GM04503 (cell line): Measurements from ENCODE around the gene HLA-DMA.
"Not testable (repeated sequence)": the region's sequence is repeated elsewhere in the genome, so short reads cannot be mapped to it uniquely, and the experiment has no call there.

Experiments
- DNase-seq: peaks from one replicate; pipeline ENCODE4 v3.0.0-alpha.2; 2012; ENCODE audit warnings: low read depth

The HLA-DMA gene

GRCh38 chr6:32954986-32955802 lies 2.3 kb upstream of the HLA-DMA start:
- DNase-seq: no peak

DNA sequence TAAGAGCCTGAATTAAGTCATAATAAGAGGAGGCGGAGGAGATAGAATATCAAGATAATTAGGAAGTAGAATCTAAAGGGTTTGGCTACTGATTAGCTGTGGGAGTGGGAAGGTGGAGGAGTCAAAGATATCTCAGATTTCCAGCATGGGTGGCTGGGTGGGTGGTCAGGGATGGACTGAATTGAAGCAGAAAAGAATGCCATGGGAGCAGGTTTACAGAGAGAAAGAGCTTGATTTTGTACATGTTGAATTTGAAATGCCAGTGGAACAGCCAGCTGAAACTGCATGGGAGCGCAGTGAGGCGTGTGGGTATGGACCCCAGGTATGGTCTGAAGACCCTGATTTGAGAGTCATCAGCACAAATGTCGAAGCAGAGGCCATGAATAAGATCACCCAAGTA lies 1.4 kb upstream of the HLA-DMA start:
- DNase-seq: no peak

- DNase-seq: no peak
Observed at GRCh38 chr6:32953775-32954174, 878 bp upstream of the HLA-DMA start.

DNA sequence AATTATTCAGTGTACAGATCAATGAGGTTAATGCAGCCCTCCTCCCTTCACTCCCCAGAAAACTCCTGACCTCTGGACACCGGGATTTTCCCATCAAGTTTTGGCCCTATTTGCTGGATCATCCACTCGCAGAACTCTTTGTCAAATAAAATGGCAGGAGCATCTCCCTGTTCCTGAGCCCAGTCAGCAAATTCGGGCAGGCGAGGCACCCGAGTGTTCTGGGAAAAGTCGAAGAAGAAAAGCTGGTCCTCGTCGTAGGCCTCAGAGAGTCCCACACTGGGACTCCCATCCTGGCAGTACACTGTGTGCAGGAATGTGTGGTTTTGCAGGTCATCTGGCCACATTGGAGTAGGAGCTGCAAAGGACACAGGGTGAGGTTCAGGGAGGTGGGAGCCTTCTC lies 2.4 kb downstream of the HLA-DMA start:
- DNase-seq: no peak

DNA sequence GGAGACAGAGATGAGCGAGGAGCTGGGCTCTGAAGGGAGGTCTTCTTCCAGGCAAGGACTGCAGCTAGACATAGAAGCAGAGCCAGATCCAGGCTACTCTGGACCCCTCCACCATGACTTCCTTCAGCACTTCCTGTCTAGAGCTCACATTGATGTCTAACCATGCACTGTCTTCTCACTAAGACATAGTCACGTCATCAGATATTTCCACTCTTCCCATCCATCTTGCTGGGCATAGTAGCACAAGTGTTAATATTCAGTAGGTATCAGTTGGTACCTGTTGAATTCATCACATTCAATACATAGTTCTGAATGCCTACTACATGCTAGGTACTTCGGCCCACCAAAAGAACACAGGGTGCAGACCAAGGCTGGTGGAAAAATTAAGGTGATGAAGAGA lies 2.9 kb downstream of the HLA-DMA start:
- no peak for DNase-seq

DNA sequence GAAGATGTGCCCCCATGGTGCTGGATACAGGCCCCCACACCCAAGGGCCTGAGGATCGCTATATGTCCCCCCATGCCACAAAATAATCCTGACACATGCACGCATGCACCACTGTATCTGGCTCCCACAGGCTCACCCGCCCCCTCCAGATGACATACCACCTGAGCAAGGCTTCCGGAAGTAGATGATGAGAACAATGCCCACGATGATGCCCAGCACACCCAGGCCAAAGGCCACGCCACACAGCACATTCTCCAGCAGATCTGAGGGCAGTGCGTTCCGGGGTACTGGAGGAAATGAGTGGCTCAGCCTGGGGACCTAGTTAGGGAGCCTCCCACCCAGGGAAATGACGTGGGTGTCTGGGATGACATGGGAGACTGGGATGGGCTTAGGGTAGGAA lies 3.8 kb downstream of the HLA-DMA start:
- DNase-seq: no peak

- DNase-seq: no peak
Observed at GRCh38 chr6:32947552-32948465, 5.1 kb downstream of the HLA-DMA start.

DNA sequence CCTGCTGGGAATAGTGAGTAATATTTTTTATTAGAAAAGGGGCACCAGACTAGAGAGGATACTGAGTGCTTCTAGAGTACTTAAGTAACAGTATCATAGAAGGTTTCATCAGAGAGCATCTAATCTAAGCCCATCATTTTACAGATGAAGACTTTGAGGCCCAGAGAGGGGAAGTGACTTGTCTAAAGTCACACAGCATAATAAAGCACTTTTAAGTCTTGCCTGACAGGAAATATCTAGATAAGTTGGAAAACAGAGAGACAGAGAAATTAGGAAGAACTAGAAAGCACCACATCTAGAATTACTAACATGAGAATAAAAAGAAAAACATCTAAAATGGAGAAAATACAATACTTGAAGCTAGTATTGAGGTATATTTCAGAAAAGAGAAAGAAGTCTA lies 6.0 kb downstream of the HLA-DMA start:
- no peak for DNase-seq

GRCh38 chr6:32945953-32946352 lies 6.9 kb downstream of the HLA-DMA start:
- no peak for DNase-seq

DNA sequence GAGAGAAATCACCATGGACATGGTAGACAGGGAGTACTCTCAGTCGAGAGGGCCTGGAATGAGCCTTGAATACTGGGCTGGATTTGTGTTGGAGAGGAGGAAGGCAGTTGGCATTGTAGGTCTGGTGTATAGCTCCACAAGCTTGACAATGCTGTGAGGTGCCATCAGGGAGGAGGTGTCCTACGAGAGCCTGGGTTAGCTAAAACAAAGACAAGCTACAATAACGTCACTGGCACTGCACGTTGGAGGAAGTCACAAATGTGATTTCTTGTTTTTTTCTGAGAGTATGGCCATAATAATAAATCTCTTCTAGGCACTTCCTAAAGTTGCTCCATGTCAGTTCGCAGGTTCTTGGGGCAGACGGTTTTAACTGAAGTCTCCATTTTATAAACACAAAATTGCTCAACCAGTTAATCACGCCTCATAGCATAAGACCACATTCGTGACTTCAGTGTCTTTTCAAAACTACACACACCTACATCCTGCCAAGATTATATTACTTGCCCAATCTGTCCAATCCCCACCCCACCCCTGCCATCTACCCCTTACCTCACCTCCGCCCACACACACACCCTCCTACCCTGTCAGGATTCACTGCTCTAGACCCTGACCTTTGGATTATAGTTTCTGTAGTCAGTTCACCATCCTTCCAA lies 7.7 kb downstream of the HLA-DMA start:
- no peak for DNase-seq

DNA sequence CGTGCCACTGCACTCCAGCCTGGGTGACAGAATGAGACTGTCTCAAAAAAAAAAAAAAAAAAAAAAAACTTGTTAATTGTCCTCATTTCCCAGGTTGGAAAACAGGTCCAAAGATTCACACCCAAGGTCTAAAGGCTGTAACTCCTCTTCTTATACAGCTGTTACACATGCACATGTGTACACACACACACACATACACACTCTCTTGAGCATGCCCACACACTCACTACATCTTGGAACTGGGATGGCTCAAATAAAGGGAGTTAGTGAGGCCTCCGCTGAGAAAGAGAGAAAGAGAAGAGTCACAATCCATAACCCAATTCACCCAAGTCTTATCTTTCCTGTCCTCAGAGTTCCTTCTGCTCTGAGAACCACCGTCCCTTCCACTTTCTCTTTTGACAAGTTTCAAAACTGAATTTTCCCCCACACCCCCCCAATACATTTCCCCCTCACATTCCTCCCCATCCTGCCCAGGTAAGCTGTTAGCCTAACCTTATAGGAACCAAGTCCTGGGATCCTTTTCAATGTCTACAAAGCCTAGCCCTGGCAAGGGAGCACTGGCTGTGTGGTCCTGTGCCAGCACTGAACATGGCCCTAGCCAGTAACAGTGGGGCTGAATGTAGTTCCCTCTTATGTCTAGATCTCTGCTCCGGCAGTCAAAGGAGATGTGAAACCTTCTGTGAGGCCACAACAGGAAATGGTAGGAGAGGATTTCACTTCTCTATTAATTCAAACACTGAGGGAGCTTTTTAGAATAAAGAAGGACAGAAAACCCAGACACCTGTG lies 8.8 kb downstream of the HLA-DMA start:
- no peak for DNase-seq

GRCh38 chr6:32942555-32943123 lies 10.3 kb downstream of the HLA-DMA start:
- not testable (repeated sequence) for DNase-seq

GRCh38 chr6:32941214-32941768 lies 11.6 kb downstream of the HLA-DMA start:
- no peak for DNase-seq

DNA sequence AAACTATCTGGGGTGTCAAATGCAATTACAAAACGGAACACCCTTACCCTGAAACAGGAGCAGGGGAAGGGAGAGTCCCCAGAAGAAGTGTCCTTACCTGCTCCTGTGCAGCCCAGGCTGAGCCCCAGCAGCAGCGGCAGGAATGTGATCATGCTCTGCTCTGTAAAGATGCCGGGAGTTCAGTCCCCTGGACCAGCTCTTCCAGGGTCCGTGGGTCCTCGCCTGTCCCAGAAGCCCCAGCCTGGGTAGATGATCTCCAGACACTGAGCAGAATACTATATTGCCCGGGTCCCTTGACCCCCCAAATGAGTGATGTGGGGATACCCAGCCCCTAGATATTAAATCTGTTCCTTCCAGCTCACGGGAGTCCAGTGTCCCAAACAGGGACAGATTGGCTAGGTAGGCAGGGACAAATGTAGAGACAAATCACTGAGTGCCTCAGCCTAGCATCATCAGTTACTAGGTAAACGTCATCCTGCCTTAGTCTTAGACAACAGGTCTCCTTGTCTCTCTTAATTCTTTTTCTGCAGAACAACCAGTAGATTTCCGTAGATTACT lies 12.2 kb downstream of the HLA-DMA start, which contains the start of gene HLA-DMB:
TSS of gene HLA-DMB (minus strand) at position 373 of the 558 bp plus-strand sequence. CDS start at position 152, 221 bp downstream.
- DNase-seq: no peak

DNA sequence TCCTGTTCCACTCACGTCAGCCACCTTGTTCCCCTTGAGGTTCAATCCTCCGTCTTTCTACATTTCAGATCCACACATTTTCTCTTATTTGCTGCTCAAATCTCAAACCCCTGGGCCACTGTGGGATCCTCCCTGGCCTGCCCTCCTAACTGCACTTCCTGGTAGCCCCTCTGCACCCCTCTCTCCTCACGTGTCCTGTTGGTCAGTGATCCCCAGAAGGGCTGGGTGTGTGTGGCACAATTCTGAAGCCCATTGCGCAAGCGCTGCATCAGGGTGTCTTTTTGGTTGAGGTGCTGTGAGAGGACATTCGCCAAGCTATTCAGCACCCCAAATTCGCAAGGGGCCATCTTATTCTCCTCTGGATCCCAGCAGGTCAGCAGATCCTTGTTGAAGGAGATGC lies 14.4 kb downstream of the HLA-DMA start:
- no peak for DNase-seq

DNA sequence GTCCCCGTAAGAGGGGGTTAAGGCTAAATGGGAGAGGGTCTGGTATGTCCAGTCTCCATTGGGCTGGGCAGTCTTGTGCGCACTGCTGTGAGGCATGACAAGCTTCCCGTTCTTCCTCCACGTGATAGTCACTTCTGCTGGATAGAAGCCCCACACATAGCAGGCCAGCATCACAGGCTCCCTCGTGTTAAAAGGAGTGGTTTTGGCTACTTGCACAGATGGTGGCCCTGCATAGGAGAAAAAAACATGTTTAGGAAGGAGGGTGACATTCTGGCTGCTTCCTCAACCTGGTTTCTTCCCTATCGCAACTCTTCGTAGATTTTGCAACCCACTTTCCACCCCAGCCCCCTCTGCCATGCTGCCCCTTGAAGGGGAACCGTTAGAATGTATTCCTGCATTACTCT lies 15.7 kb downstream of the HLA-DMA start:
- no peak for DNase-seq

DNA sequence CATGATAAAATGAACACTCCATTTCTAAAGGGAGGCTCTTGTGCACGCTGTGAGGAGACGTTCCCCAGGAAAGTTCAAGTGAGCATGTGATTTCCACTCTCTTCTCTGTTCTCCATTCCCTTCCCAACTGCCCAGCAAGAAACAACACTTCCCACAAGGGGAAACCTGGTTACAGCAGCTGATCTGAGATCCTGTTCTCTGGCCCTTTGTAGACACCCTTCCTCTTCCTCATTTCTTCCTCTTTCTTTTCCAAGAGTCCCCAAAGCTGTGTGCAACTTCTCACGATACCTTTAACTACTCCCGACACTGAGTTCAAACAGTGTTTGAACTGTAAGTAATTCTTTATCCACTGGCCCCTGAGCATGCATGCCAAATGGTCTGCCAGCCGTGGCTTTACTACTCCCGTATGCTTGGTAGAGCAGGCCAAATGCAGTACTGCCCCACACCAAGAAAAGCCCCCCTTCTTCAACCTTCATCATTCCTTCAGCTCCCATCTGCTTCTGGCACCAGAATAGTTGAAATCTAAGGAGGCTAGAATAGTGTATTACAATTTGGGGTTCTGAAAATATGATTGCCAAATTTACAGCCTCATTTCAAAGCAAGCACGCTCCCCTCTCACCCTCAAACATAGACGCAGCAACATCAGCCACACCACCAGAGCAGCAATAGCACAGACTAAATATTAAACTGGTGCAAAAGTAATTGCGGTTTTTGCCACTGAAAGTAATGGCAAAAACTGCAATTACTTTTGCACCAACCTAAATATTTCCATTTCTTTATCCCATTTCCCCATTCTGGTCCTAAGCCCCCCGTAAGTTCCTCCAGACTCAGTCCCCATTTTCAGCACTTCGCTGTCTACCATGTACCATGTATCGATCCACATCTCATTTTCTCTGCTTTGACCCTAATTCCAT lies 16.4 kb downstream of the HLA-DMA start:
- DNase-seq: no peak

DNA sequence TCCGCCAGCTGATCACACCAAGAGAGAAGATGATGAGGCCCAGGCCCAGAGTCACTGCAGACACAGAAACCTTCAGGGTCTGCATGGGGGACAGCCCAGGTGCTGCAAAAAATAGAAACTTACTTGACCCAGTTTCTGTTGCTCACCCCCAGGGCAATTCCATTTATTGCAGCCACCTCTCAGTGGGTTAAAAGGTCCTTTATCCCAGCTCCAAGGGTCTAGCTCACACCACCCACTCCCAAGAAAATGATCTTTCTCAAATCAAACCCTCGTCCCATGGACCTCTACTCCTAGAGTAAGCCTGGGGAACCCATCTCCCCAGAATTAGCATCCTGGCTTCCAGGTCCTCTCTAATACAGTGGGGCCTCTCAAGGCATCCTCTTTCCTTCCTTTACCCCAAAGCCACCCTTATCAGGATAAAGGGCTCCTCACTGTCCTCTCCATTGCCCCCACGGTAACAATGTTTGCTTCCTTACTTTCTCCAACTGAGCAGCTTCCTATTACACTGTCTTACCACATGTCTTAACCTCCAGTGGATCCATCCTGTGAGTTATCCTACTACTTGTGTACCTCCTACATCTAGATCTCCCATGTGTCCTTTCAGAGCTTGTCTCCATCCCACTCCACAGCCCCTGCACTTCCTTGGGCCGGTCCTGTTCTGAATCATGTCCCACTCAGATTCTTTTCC lies 17.2 kb downstream of the HLA-DMA start:
- DNase-seq: no peak

DNA sequence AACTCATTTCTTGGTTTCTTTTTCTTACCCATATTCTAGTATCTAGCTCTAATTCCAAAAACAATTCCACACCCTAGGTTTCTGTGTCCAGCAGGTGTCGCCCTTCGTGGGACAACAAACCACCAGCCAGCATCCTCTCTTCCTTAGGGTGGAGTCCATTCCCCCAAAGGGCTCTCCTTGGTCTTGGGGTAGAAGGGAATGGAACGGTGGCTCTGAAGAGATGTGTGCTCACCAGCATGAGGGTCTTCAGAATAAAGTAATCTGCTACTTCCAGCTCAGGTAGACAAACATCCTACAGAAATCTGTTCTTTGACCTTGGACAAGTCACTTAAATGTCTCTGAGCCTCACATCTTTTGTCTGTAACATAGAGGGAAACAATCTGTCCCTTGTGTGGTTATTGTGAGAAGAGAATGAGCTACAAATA lies 19.2 kb downstream of the HLA-DMA start:
- DNase-seq: peak; percentile 15
